K562 treated with DMSO at 1 percent for 4 hours (cell line): ENCODE data around the gene CST2. TPM values are rescaled to one million over a fixed set of nuclear protein-coding genes. Genes with fewer than 3 reads are reported as not detected.

Experiments
- total RNA-seq: library from RNA; unstranded; fragments of 300-600 nt; gene quantifications from 2 replicates; pipeline ENCODE4 v1.2.3, GENCODE V29; 2022; ENCODE audit not compliant: insufficient read depth

The CST2 gene, protein sequence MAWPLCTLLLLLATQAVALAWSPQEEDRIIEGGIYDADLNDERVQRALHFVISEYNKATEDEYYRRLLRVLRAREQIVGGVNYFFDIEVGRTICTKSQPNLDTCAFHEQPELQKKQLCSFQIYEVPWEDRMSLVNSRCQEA
- not detected in 2 replicates for total RNA-seq

GRCh38 chr20:23826541-23827021 lies at the start of gene CST2:
CST2 (minus strand) TSS chr20:23826729; CDS start chr20:23826660, 69 bp downstream.

Other genes with a start within 250 kb of the CST2 start
- gene CST9, start 220.8 kb downstream of the CST2 start, total RNA-seq: not detected in 2 replicates
- gene CST3, start 188.8 kb downstream of the CST2 start, total RNA-seq: 296 and 302 TPM in 2 replicates
- not detected in 2 replicates for gene CST4, start 137.7 kb downstream of the CST2 start, total RNA-seq
- gene CST1, start 75.8 kb downstream of the CST2 start, total RNA-seq: not detected in 2 replicates
- not detected in 2 replicates for gene CST5, start 53.0 kb upstream of the CST2 start, total RNA-seq
- gene GGTLC1, start 162.1 kb upstream of the CST2 start, total RNA-seq: not detected in 2 replicates